ENCODE results near the gene NPIPB2.
"Not testable (repeated sequence)": the region's sequence is repeated elsewhere in the genome, so short reads cannot be mapped to it uniquely, and the experiment has no call there.

Gene NPIPB2

DNA sequence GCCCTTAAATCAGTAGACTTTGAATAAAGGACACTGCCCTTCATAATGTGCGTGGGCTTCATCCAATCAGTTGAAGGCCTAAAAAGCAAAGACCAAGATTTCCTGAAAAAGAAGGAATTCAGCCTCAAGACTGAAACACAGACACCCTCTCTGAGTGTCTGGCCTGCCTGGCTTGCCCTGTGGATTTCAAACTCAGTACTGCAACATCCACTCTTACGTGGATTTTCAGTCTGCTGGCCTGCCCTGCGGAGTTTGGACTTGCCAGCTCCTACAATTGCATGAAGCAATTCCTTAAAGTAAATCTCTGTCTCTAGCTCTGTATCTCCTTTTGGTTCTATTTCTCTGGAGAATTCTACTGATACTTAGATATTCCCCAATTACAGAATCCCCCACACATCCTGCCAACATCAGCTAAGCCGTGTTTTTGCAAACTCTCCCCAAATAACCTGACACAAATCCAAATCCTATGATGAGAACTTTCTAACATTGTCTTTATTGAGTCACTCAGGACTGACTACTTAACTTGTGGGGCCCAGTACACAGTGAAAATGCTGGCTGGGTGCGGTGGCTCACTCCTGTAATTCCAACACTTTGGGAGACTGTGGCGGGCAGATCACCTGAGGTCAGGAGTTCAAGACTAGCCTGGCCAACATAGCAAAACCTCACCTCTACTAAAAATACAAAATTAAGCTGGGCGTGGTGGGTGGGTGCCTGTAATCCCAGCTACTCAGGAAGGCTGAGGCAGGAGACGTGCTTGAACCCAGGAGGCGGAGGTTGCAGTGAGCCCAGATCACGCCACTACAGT lies 15.9 kb upstream of the NPIPB2 start:
- DNase-seq (ENCODE audit: low spot score): no peak

DNA sequence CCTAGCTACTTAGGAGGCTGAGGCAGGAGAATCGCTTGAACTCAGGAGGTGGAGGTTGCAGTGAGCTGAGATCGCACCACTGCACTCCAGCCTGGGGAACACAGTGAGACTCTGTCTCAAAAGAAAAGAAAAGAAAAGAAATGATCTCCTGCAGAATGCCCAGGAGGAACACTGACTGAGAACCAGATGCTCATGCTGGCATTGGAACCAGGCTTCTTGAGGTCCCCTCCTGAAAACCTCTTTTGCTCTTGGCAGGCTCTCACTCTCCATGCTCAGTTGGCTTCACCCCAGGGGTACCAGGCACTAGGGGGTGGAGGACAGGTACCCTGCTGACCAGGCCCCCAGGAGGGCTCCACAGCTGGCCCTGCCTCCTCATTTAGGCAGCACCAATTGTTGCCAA lies 14.7 kb upstream of the NPIPB2 start:
- DNase-seq (ENCODE audit: low spot score): no peak

DNA sequence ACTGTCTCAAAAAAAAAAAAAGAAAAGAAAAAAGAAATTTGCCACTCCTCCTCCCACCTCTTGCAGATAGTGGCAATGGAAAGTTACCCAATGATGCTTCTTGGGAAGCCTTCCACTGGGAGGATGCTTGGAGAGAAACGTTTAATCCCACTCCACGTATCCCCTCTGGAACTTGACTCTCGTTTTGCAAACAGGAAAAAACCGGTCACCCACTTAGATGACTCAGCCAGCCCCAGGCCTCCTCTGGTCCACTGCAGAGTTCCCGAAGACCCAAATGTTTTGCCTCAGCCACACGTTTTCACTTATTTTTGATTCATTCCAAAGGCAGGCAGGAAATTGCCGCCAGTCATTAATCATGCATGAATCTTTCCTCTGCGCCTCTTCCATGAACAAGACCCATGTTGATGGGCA lies 13.9 kb upstream of the NPIPB2 start:
- DNase-seq (ENCODE audit: low spot score): no peak

DNA sequence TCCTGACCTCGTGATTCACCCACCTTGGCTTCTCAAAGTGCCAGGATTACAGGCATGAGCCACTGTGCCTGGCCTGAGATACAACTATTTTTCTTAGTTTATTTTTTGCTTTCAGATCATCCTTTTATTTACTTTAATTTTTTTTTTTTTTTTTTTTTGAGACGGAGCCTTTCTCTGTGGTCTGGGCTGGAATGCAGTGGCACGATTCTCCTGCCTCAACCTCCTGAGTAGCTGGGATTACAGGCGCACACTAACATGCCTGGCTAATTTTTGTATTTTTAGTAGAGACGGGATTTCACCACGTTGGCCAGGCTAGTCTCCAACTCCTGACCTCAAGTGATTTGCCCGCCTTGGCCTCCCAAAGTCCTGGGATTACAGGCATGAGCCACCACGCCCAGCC lies 11.7 kb upstream of the NPIPB2 start:
- DNase-seq (ENCODE audit: low spot score): not testable (repeated sequence)

DNA sequence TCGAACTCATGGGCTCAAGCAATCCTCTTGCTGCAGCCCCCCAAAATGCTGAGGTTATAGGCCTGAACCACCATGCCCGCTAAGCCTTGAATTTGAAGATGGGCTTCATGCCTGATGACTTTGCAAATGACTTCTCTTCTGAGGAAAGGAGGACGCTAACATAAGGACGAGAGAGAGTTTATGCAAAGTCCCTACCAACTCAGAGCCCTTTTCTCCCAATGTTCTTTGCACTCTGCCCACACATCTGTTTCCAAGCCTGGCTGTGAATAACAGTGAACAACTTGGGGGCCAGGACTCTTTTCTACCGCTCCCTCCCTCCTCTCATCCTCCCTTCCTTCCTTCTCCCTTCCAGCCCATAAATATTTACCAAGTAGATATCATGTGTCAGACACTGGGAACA lies 8.5 kb upstream of the NPIPB2 start:
- no peak for DNase-seq (ENCODE audit: low spot score)

DNA sequence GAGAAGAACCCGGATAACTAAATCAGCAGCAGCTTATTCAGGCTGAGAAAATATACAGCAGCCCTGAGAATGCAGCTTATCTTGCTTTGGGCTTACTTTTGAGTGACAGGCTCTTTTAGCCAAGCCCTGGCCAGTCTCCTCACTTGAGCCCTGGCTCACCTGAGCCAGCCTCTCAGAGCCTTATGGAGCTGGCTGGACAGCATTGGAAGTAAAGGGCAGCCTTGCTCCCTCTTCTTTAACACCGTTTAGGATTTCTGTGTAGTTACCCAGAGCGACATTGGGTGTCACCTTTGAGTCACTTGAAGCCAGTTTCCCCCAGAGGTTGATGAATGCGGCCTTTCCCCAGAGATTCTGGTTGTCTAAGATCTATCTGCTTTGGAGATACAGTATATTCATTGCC lies 7.7 kb upstream of the NPIPB2 start:
- DNase-seq (ENCODE audit: low spot score): peak; percentile 85

DNA sequence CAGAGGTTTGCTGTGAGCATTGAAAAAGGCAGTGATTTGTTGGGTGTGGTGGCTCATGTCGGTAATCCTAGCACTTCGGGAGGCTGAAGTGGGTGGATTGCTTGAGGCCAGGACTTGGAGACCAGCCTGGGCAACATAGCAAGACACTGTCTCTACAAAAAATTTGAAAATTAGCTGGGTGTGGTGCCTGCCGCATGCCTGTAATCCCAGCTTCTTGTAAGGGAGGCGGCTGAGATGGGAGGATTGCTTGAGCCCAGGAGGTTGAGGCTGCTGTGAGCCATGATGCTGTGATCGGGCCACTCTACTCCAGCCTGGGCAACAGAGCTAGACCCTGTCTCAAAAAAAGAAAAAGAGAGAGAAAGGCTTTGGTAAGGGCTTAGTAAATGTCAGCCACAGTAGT lies 7.0 kb upstream of the NPIPB2 start:
- no peak for DNase-seq (ENCODE audit: low spot score)

DNA sequence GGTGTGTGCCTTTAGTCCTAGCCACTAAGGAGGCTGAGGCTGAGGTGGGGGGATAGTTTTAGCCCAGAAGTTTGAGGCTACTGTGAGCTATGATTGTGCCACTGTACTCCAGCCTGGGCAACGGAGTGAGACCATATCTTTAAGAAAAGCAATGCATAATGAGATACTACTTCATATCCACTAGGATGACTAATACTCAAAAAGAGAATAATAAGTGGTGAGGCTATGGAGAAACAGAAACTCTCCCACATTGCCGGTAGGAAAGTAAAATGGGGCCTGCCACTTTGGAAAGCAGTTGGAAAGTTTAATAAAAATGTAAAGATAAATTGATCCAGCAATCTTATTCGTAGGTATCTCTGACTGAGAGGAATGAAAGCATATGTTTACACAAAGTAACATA lies 4.6 kb upstream of the NPIPB2 start:
- DNase-seq (ENCODE audit: low spot score): no peak

DNA sequence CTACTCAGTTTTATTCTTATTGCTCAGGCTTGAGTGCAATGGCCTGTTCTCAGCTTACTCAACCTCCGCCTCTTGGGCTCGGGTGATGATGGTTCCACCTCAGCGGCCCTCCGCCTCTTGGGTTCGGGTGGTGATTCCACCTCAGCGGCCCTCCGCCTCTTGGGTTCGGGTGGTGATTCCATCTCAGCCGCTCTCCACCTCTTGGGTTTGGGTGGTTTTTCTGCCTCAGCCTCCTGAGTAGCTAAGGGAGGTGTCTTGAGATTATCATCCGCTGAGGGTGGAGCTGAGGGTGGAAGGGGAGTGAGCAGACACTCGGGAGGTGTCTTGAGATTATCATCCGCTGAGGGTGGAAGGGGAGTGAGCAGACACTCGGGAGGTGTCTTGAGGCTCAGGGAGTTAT lies 14.5 kb downstream of the NPIPB2 start:
- not testable (repeated sequence) for DNase-seq (ENCODE audit: low spot score)

DNA sequence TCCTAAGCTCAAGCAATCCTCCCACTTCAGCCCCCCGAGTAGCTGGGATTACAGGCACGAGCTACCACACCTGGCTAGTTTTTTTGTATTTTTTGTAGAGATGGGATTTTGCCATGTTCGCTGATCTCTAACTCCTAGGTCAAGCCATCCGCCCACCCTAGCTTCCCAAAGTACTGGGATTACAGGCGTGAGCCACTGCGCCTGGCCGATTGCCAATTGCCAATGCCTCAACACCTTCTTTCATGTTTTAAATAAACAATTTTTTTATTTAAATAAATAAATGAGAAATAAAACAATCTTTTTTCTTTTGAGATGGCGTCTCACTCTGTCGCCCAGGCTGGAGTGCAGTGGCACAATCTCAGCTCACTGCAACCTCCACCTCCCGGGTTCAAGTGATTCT lies 17.8 kb downstream of the NPIPB2 start:
- DNase-seq (ENCODE audit: low spot score): not testable (repeated sequence)

DNA sequence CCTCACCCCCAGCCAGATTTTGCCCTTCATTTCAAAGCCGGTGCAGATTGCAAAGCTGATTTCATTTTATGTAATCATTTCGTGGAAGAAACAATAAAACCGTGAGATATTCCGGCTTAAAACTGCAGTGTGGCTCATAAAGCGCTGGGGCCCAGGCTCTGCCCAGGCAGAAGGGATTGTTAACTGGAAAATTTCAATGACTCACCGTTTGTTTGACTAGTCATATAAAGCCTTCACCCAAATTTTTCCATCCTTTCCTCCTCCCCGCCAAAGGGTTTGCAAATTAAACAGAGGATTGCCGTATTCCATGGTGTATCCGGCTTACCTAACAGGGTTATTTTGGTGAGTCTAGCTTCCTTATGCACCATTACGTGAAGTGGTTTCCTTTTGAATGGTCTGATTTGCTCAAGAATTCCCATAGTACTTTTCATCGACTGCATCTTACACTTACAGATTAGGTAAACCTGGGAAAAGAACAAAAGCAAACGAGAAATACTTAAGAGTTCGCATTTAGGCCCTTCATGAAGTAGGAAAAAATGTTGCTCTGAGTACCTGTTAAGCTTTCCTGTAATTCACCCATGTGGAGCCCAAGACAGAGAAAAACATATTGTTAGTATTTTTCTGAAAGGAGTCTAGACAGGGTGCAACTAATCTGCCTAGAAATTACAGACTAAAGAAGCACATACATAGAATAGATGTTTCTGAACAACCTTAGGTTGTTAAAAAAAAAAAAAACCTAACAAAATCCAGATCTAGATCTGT lies 25.1 kb downstream of the NPIPB2 start:
- DNase-seq (ENCODE audit: low spot score): peak; percentile 57

DNA sequence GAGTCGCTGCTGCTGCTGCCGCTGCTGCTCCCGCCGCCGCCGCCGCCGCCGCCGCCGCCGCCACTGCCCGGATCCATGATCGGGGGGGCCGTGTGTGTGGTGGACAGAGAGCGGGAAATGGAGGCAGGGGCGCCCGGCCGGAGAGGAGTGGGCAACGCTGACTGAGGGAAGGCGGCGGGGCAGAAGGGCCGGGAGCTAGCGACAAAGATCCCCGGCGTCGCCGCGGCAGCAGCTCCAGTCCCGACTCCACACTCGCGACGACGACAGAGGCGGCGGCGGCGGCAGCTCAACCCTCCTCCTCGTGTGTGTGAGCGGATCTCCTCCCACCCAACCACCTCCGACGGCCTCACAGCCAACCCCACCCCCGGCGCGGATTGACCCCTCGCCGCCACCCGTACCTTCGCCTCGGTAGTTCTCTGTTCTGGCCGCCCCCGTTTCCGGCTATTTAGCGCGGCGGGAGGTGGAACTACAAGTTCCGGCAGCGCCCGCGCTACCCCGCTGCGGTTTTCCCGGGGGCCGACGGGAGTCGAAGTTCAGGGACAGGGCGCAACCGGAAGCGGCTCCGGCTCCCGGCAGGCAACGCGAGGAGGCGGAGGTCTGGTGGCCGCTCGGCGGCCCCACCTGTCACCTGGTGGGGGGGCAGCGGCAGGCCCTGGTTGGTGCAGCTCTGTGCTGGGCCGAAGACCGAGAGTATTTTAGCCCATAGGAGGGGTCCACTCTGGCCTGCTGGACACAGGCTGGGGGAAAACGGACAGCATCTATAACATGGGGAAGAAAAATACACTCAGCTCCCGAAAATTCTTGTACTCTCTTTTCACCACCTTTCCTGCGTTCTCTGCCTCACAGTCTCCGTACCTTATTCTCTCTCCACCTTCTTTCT lies 26.0 kb downstream of the NPIPB2 start, which contains the start of gene GSPT1:
GSPT1 (minus strand) TSS at position 313 of the 880 bp plus-strand sequence; CDS start at position 77, 236 bp downstream.
- DNase-seq (ENCODE audit: low spot score): peak; percentile 98

DNA sequence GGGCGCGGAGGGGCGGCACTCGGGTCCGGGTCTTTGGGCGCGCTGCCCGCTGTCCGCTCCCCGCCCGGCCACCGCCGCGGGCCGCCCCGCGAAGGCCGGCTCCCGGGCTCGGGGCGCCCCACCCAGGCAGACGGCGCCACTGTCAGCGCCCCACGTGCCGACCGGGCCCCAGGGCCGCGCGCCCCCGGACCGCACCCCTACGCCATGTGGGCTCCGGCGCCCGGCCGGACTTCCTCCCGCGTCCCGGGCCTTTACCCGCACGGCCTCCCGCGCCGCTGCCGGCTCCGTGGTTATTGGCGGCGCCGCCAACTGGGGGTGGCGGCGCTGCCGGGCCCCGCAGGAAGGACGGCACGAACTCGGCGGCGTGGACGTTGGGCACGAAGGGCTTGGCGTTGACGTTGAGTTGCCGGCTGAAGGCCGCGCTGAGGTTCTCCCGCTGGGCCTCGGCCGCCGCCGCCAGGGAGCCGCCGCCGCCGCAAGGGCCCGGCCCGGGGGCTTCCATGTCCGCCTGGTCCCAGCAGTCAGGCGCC lies 26.7 kb downstream of the NPIPB2 start:
- no peak for DNase-seq (ENCODE audit: low spot score)

DNA sequence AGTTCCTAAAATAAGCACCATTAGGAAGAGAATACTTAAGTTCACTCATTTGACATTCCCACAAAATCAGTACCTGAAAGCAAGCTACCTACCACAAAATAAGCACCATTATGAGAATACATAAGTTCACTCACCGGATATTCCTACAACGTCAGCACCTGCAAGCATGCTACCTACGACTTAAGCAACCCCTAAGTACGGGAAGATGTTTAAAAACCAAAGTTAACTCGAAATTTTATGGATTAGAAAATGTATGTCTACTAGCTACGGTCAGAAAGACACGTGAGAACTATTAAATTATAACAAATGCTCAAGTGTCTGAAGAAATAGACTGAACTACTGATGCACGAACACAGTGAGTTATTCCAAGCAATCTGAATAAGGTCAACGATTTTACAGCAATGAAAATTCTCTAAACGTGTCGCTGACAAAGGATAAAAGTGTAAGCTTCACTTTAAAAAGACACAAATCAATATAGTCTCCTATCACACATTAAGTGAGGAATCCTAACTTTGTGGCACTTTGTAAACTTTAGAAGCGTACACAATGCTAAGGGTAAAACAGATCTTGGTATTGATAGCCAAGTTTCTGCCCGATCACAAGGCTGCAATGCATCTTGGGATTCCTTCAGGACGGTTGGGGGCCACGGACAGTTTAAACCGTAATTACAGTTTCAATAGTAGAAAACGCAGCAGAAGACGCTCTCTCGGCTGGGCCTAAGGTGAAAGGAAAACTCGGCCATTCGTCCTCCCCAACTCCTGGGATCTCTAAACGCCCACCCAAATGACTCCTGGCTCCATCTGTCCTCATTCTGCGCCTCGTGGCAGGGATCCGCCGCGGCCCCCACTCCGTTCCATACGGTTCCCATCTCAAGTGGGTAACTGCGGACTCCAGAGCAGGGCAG lies 27.4 kb downstream of the NPIPB2 start:
- no peak for DNase-seq (ENCODE audit: low spot score)

DNA sequence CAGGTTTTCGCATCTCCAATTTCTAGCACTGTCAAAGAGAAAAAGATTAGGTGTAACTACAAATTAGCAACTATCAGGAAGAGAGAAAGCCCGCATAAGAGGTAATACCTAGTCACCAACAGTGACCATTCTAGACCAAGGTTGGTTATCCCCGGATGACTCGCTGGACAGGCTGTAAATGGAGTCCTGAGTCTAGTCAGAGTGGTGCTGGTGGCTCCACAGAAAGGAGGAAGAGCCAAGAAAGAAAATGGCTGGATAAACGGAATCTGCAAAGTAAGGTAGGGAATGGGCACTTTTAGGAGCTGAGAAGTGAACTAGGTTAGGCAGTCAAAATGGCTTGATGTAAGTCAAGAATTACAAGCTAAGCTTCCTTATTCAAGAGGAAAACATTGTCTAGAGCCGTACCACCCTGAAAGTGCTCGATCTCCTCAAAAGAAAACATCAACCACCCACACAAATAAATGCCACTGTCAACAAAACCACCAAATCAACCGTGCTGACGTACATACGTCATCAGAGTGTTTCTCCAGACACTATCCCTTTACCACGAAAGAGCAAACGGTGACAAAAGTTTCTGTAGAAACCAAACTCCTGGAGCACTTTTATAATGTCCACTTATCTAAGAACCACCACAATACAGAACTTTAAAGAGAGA lies 28.3 kb downstream of the NPIPB2 start:
- no peak for DNase-seq (ENCODE audit: low spot score)

DNA sequence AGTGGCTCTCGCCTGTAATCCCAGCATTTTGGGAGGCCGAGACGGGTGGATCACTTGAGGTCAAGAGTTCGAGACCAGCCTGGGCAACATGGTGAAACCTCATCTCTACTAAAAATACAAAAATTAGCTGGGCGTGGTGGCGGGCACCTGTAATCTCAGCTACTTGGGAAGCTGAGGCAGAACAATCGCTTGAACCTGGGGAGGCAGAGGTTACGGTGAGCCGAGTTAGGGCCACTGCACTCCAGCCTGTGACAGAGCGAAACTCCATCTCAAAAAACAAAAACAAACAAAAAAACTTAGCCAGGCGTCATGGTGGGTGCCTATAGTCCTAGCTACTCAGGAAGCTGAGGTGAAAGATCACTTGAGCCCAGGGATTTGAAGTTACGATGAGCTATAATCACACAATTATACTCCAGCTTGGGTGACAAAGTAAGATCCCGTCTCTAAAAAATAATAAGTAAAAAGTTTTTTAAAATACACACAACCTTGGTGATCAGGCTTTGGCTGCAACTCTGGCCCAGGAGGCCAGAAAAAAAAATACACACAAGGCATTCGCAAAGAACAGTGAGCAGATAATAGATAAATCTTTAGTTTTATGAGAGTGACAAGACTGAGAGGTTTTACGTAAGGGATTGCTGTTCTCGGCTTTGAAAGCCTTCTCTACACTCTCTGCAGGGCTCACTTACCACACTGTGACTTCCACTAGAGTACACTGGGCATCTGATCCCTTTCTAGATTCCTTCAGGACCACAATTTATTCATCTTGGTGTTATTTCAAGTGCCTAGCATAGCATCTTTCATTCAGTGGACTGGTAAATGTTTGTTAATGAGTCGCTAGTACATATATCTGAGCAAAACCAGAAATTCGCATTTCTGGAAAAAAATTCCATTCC lies 31.9 kb downstream of the NPIPB2 start:
- DNase-seq (ENCODE audit: low spot score): no peak

DNA sequence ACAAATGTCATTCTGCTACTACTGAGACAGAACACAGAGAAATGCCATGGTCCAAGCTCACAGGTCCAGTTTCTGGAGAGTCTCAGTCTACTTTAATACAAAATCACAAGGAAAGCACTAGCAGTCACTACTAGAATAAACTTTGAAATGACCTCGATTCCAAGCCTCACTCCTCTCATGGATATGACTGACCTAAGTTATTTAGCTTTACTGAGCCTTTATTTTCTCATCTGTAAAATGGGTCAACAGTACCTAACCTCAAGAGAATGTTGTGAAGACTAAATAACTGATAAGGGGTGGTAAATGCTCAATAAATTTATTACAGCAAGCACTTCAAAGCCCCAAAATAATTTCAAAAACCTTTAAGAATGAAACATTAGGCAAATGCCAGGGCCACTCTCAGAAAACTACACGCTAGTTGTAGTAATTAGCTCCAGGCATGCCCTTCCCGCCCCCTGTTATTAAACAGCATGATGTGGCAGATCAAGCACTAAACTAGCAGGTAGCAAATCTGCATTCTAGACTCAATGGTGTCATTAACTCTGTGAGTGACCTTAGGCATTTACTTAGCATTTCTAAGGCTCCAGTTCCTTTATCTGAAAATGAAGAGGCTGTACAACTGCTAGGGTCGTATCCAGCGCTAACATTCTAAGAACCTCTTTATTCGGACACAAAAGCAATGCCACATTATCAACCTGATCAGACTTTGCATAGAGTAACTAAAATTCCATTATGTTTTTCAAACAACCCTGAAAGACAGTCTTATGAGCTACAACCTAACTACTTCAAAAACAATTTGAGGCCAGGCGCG lies 34.5 kb downstream of the NPIPB2 start:
- DNase-seq (ENCODE audit: low spot score): no peak

DNA sequence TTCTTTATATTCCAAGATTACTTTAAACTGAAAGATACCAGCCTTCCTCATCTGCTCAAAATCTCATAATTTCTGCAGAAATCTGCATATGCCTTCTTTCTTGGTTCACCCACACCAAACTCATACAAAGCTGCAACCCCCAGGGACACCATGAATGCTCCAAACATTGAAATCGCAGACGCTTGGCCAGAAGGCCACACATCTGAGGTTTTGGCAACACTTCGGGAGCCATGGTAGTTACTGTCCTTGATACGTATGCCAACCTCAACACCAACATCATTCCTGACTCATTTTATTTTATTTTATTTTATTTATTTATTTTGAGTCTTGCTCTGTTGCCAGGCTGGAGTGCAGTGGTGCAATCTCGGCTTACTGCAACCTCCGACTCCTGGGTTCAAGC lies 37.9 kb downstream of the NPIPB2 start:
- no peak for DNase-seq (ENCODE audit: low spot score)

DNA sequence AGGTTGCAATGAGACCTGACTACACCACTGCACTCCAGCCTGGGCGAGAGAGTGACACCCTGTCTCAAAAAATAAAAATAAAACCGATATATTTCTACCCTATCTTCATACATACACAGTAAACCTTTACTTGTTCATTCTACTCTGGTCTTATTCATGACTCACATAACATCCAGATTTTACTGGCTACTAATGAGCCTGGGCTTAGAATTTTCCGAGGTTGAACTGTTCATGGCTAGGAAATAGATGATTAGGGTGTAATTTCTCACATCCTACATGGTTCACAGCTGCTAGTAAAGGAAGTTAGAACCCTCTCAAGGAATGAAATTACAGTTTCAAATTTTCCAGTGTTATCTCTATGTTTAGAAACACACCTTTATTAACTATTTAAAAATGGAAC lies 40.8 kb downstream of the NPIPB2 start:
- no peak for DNase-seq (ENCODE audit: low spot score)

Data from Ammon's horn (tissue), 1 donor.